Lung (tissue), 12 donors: ENCODE data around the gene ZMYND12. TPM values are rescaled to one million over a fixed set of nuclear protein-coding genes. Genes with fewer than 3 reads are reported as not detected.

Source experiments
- ATAC-seq: fragments of 200-7000 bp; cut with Tn5 transposase; one replicate; pipeline ENCODE4 v1.9.1; 2020; ENCODE audit warnings: moderate number of reproducible peaks; ENCODE audit not compliant: insufficient read depth, low FRiP score
- DNase-seq, 3 donors: peaks; one replicate each; pipeline ENCODE4 v3.0.0-alpha.2; 2013 to 2017
- H3K27ac ChIP-seq, 2 donors: one replicate each; pipeline ENCODE4 v1.5.1; 2013; ENCODE audit warnings: mild to moderate bottlenecking in 2 of 2, moderate library complexity in 2 of 2, control low read depth in 1 of 2, inconsistent platforms in 1 of 2, low read depth in 1 of 2, low read length in 1 of 2
- H3K27me3 ChIP-seq, 3 donors: one replicate each; pipeline ENCODE4 v1.5.1; 2013; ENCODE audit warnings: low read length in 2 of 3; ENCODE audit not compliant: control insufficient read depth in 3 of 3, insufficient read depth in 3 of 3
- H3K36me3 ChIP-seq, 4 donors: one replicate each; pipeline ENCODE4 v1.5.1; 2013; ENCODE audit warnings: low read length in 4 of 4, mild to moderate bottlenecking in 1 of 4, moderate library complexity in 1 of 4; ENCODE audit not compliant: control insufficient read depth in 4 of 4, insufficient read depth in 4 of 4
- H3K4me1 ChIP-seq, 5 donors: one replicate each; pipeline ENCODE4 v1.5.1; 2013; ENCODE audit warnings: low read length in 5 of 5, mild to moderate bottlenecking in 2 of 5, moderate library complexity in 1 of 5; ENCODE audit not compliant: control insufficient read depth in 5 of 5, insufficient read depth in 5 of 5
- H3K4me3 ChIP-seq: one replicate; pipeline ENCODE4 v1.5.1; 2013; ENCODE audit warnings: mild to moderate bottlenecking, control low read depth, moderate library complexity
- H3K9ac ChIP-seq, 2 donors: one replicate each; pipeline ENCODE4 v1.5.1; 2013; ENCODE audit warnings: low read length in 2 of 2, control low read depth in 1 of 2; ENCODE audit not compliant: insufficient read depth in 1 of 2
- H3K9me3 ChIP-seq, 4 donors: one replicate each; pipeline ENCODE4 v1.5.1; 2013; ENCODE audit warnings: low read length in 3 of 4, mild to moderate bottlenecking in 1 of 4, moderate library complexity in 1 of 4; ENCODE audit not compliant: control insufficient read depth in 4 of 4, insufficient read depth in 3 of 4
- WGBS, 2 donors: extraction: QIAGEN DNeasy Blood & Tissue Kit; methylation state at CpG; one replicate each; pipeline ENCODE4 v1.1.7; 2013; 5-methylcytosine and 5-hydroxymethylcytosine counted together
- polyA plus RNA-seq, 2 donors: library from polyadenylated mRNA; stranded (reverse); fragments of 200-250 nt; gene quantifications; one replicate each; pipeline ENCODE4 v1.2.1, GENCODE V29; 2013
- total RNA-seq, 2 donors: library from RNA; depleted of rRNA in 1 of 2; stranded (reverse); fragments of >200 nt in 1 of 2; gene quantifications; one replicate each; pipeline ENCODE4 v1.2.1, GENCODE V29; 2014 to 2021
- TF ChIP-seq, protein P1 (sequence below): IDR thresholded peaks from 2 replicates; pipeline ENCODE4 v1.5.1; 2012; ENCODE audit warnings: mild to moderate bottlenecking; ENCODE audit errors: control extremely low read depth, extremely low read depth
- donor health status: control.
- donor health status: control.
- donor health status: Bipolar disorder and iron deficiency.
- donor health status: healthy.
- donor health status: DM: yes; HTN: yes; CAD: no.

The ZMYND12 gene
- total and polyA plus RNA-seq, 4 donors = 3.9 to 9.1 (median 6.0) TPM

DNA sequence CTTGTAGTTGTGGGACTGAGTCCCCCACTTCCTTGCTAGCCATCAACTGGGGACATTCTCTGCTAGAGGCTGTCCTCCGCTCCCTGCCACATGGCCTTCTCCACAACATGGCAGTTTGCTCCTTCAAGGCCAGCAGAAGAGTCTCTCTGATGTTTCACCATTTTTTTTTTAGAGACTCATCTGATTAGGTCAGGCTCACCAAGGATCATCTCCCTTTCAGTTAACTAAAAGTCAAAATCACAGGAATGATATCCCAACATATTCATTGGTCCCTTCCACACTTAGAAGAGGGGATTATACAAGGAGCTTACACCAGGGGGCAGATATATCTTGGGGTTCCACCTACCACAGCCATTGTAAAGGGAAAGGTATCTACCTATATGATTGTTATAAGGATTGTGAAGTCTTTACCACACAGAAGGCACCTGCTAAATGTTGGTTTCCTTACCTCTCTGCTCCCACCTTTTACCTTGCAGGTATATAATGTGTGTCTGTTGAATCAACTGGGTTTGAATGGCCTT is 51.9 kb downstream of the ZMYND12 start:
- Histone ChIP-seq H3K27me3 (peaks cover 0 to 2% (median 0%) of the 10 kb centered on the region in 3 donors), H3K27ac (no peak overlapping the region), H3K36me3 (no peaks in the 10 kb centered on the region), H3K9ac (no peak overlapping the region), H3K4me3 (no peak overlapping the region), H3K9me3 (no peaks in the 10 kb centered on the region), H3K4me1 (no peaks in the 10 kb centered on the region)
- 98 to 100% methylated on average over 1 of the region's 1 CpG for WGBS, 2 donors
- ATAC-seq (no peak), DNase-seq (no peak)
- TF ChIP-seq, protein P1, sequence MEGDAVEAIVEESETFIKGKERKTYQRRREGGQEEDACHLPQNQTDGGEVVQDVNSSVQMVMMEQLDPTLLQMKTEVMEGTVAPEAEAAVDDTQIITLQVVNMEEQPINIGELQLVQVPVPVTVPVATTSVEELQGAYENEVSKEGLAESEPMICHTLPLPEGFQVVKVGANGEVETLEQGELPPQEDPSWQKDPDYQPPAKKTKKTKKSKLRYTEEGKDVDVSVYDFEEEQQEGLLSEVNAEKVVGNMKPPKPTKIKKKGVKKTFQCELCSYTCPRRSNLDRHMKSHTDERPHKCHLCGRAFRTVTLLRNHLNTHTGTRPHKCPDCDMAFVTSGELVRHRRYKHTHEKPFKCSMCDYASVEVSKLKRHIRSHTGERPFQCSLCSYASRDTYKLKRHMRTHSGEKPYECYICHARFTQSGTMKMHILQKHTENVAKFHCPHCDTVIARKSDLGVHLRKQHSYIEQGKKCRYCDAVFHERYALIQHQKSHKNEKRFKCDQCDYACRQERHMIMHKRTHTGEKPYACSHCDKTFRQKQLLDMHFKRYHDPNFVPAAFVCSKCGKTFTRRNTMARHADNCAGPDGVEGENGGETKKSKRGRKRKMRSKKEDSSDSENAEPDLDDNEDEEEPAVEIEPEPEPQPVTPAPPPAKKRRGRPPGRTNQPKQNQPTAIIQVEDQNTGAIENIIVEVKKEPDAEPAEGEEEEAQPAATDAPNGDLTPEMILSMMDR = no peak

DNA sequence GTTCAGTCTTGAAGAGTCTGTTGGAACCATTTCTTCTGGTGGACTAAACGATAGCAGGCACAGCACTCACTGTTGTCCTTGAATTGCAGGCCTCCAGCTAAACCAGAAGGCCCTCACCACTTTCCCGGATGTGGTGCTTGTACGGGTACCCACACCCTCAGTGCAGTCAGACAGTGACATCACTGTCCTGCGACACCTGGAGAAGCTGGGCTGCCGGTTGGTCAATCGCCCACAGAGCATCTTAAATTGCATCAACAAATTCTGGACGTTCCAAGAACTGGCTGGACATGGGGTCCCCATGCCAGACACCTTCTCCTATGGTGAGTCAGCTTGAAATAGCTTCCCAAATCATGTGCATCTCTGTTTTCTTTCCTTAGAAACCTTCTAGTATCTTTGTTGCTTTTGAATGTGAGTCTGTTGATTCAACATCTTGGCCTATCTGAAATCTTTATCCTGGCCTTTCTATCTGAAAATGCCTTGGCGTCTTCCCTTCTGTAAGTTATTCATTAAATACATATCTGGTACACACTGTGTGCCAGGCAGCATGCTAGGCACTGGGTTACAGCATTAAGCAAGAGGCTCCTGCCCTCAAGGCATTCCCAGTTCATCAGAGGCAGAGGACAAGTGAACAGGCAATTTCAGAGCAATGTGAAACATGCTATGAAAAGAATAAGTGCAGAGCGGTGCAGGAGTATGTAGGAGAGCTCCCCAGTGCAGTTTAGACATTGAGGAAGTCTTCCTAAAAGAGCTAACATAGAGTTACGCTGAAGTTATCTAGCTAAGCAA is 56.3 kb downstream of the ZMYND12 start:
- WGBS, 2 donors = 91 to 92% methylated on average over 10 of the region's 10 CpGs
- TF ChIP-seq, protein P1 = no peak
- H3K4me3 ChIP-seq = no peak overlapping the region

DNA sequence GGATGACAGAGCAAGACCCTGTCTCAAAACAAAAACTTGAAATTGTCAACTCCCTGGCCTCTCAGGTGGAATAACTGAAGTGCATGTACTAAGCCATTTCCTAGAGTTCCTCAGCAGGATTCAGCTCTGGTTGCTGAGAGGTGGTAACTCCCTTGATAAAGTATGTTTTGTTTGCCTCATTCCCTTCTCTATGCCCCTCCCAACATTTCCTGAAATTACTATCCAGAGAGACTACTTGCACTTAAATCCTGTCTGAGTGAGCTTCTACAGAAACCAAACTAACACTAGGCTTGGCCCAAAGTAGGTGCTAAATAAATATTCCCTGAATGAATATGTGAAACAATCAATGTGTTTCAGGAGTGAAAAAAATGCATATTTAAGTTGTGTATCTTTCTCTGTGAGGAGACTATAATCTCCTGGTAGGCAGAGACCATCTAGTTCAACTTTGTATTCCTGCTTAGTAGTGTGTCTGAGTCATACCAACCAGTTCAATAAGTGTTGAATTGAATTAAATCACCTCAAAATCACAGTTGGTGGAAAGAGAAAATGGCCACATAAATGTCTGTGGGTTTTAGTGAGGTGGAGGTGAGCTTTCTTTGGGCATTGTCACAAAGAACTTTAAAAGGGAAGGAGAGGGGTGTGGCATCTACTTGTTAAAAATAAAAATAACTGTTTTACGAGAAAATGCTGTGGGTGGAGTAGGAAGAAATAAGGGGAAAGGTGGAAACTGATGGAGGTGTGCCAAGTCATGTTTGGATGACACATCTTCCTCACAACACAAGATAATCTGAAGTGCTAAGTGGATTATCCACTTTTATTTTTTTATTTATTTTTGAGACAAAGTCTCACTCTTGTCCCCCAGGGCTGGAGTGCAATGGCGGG is 62.6 kb downstream of the ZMYND12 start:
- ATAC-seq = no peak
- no peak overlapping the region for H3K27ac ChIP-seq
- WGBS, 2 donors = 79 to 84% methylated on average over 2 of the region's 2 CpGs

More for the DNA sequence above, 56.3 kb downstream of the ZMYND12 start:
- Histone ChIP-seq H3K4me1 (no peaks in the 10 kb centered on the region), H3K27ac (no peak overlapping the region), H3K36me3 (no peaks in the 10 kb centered on the region), H3K27me3 (peaks cover 0 to 2% (median 0%) of the 10 kb centered on the region in 3 donors), H3K9ac (no peak overlapping the region), H3K9me3 (no peaks in the 10 kb centered on the region)
- DNase-seq (no peak), ATAC-seq (no peak)

More for the DNA sequence above, 62.6 kb downstream of the ZMYND12 start:
- TF ChIP-seq, protein P1 = no peak
- peaks cover 0 to 3% (median 0%) of the 10 kb centered on the region in 3 donors for H3K27me3 ChIP-seq
- no peak overlapping the region for H3K9ac ChIP-seq
- DNase-seq = no peak
- H3K36me3 ChIP-seq = no peaks in the 10 kb centered on the region
- H3K9me3 ChIP-seq = no peaks in the 10 kb centered on the region
- no peak overlapping the region for H3K4me3 ChIP-seq
- no peaks in the 10 kb centered on the region for H3K4me1 ChIP-seq
